ENCODE results near the gene EML3. TPM values are rescaled to one million over a fixed set of nuclear protein-coding genes. Genes with fewer than 3 reads are reported as not detected.

EML3 gene
- total and polyA plus RNA-seq, 9 donors = 29.9 to 138 (median 94.4) TPM

- H3K27me3 ChIP-seq = no peaks in the 10 kb centered on the region
- peaks cover 11% of the 10 kb centered on the region for H3K4me1 ChIP-seq (ENCODE audit: insufficient read depth)
- H3K27ac ChIP-seq = peak overlapping the region in 1 of 2 donors; percentile 98
- 64 to 76% (median 67%) methylated on average over 8 of the region's 8 CpGs for WGBS, 3 donors
- TF ChIP-seq CTCF (IDR thresholded peaks at IDR 0.05) = no peak
- no peak for TF ChIP-seq EP300 (IDR thresholded peaks at IDR 0.05)
- TF ChIP-seq POLR2A (IDR thresholded peaks at IDR 0.05) = no peak
- H3K9me3 ChIP-seq = no peaks in the 10 kb centered on the region
- no peaks in the 10 kb centered on the region for H3K36me3 ChIP-seq
- no peak for DNase-seq
- intact Hi-C loops (cut with DNase I) = no loop called here
- H3K4me3 ChIP-seq = no peak overlapping the region
Observed at GRCh38 chr11:62614275-62614674, 1.7 kb upstream of the EML3 start.

- intact Hi-C loops (cut with DNase I) = no loop called here
- H3K9me3 ChIP-seq = no peaks in the 10 kb centered on the region
- TF ChIP-seq EP300 (IDR thresholded peaks at IDR 0.05) (no peak), POLR2A (IDR thresholded peaks at IDR 0.05) (no peak), CTCF (IDR thresholded peaks at IDR 0.05) (no peak)
- H3K4me1 ChIP-seq (ENCODE audit: insufficient read depth) = peaks cover 11% of the 10 kb centered on the region
- WGBS, 3 donors = 44 to 48% (median 45%) methylated on average over 7 to 15 of the region's 15 CpGs
- peak overlapping the region; percentile 91 to 98 for H3K27ac ChIP-seq
- no peaks in the 10 kb centered on the region for H3K36me3 ChIP-seq
- no peaks in the 10 kb centered on the region for H3K27me3 ChIP-seq
- DNase-seq = peak in 1 of 5 donors; percentile 55
- peak overlapping the region; percentile 70 for H3K4me3 ChIP-seq
Observed at GRCh38 chr11:62613291-62613778, 760 bp upstream of the EML3 start.

GRCh38 chr11:62611705-62612365 lies 740 bp downstream of the EML3 start:
- H3K4me1 ChIP-seq (ENCODE audit: insufficient read depth) = peaks cover 11% of the 10 kb centered on the region
- intact Hi-C loops (cut with DNase I) = no loop called here

More at GRCh38 chr11:62611705-62612365, 740 bp downstream of the EML3 start:
- Histone ChIP-seq H3K4me3 (peak overlapping the region; percentile 70), H3K9me3 (no peaks in the 10 kb centered on the region), H3K27ac (peak overlapping the region; percentile 91 to 98), H3K36me3 (no peaks in the 10 kb centered on the region), H3K27me3 (no peaks in the 10 kb centered on the region)
- DNase-seq = peak; percentile 75 to 86 (median 78)
- no peak for TF ChIP-seq CTCF (IDR thresholded peaks at IDR 0.05)
- TF ChIP-seq POLR2A (IDR thresholded peaks at IDR 0.05) = no peak
- no peak for TF ChIP-seq EP300 (IDR thresholded peaks at IDR 0.05)
- WGBS, 3 donors = 0 to 1% (median 0%) methylated on average over 33 to 34 of the region's 34 CpGs

Data from ovary (tissue), 9 donors.